Spleen (tissue), 7 donors: ENCODE measurements around the gene IGSF23.

ENCODE experiments used
- CTCF ChIP-seq, 11 experiments: fragments of 200-600 bp in 7 of 11; fragments of 450-650 bp in 4 of 11; sonication (generic) in 4 of 11; IDR thresholded peaks in 8 of 11; conservative IDR thresholded peaks in 3 of 11; 1 replicate in 7 of 11; 2 replicates in 4 of 11; pipeline versions ENCODE4 v1.4.0 to v1.8.0; 2016 to 2021; ENCODE audit warnings: antibody characterized with exemption in 11 of 11, inconsistent platforms in 4 of 11, mild to moderate bottlenecking in 1 of 11
- POLR2A ChIP-seq, 3 donors: fragments of 450-650 bp; IDR thresholded peaks; one replicate each; pipeline ENCODE4 v1.5.1; 2017; ENCODE audit warnings: antibody characterized with exemption in 3 of 3, mild to moderate bottlenecking in 1 of 3
- POLR2AphosphoS5 ChIP-seq, 3 donors: sonication (generic); formaldehyde crosslinking; IDR thresholded peaks; one replicate each; pipeline ENCODE4 v1.5.1; 2017; ENCODE audit warnings: antibody characterized with exemption in 3 of 3
- donor health status: DM: no; HTN: no; CAD: no; lungs with moderate emphysema.
- donor health status: DM: no; HTN: no; CAD: no.
- donor health status: DM: no; HTN: no; CAD: no.

- TF ChIP-seq CTCF (IDR thresholded peaks at IDR 0.05 in 8 of 11, conservative IDR thresholded peaks at IDR 0.05 in 3 of 11): no peak
- no peak for TF ChIP-seq POLR2A (IDR thresholded peaks at IDR 0.05)
- no peak for TF ChIP-seq POLR2AphosphoS5 (IDR thresholded peaks at IDR 0.05)
Observed at GRCh38 chr19:44587963-44588770, 25.2 kb upstream of the IGSF23 start.
